Small intestine (tissue), 7 donors: Measurements from ENCODE around the gene CPT1A. TPM values are rescaled to one million over a fixed set of nuclear protein-coding genes. Genes with fewer than 3 reads are reported as not detected.

ENCODE experiments used
- DNase-seq, 2 donors: peaks; one replicate each; pipeline versions ENCODE4 v3.0.0 to v3.0.0-alpha.2; 2013
- FAIRE-seq: peaks from 2 replicates; lab custom pipeline; 2012; peaks lifted over from hg19 to GRCh38; lab: Jason Lieb, UNC
- H3K27ac ChIP-seq, 3 donors: one replicate each; pipeline ENCODE4 v1.5.1; 2013; ENCODE audit warnings: low read length in 2 of 3, mild to moderate bottlenecking in 2 of 3, control low read depth in 1 of 3, inconsistent platforms in 1 of 3, low read depth in 1 of 3, moderate library complexity in 1 of 3
- H3K27me3 ChIP-seq, 3 donors: one replicate each; pipeline ENCODE4 v1.6.1; 2013; ENCODE audit warnings: low read length in 3 of 3, inconsistent platforms in 1 of 3; ENCODE audit not compliant: control insufficient read depth in 3 of 3, insufficient read depth in 3 of 3
- H3K36me3 ChIP-seq, 3 donors: one replicate each; pipeline ENCODE4 v1.6.1; 2013; ENCODE audit warnings: low read length in 3 of 3, inconsistent platforms in 1 of 3, low read depth in 1 of 3, mild to moderate bottlenecking in 1 of 3, moderate library complexity in 1 of 3; ENCODE audit not compliant: control insufficient read depth in 3 of 3, insufficient read depth in 2 of 3
- H3K4me1 ChIP-seq, 3 donors: one replicate each; pipeline ENCODE4 v1.6.1; 2013; ENCODE audit warnings: low read length in 2 of 3, inconsistent platforms in 1 of 3, low read depth in 1 of 3, mild to moderate bottlenecking in 1 of 3, moderate library complexity in 1 of 3; ENCODE audit not compliant: control insufficient read depth in 3 of 3, insufficient read depth in 2 of 3
- H3K4me3 ChIP-seq, 3 donors: one replicate each; pipeline ENCODE4 v1.5.1; 2013; ENCODE audit warnings: low read length in 3 of 3, control low read depth in 1 of 3, inconsistent platforms in 1 of 3, low read depth in 1 of 3, mild to moderate bottlenecking in 1 of 3, moderate library complexity in 1 of 3
- H3K9me3 ChIP-seq, 2 donors: one replicate each; pipeline ENCODE4 v1.6.1; 2013; ENCODE audit warnings: low read depth in 1 of 2, low read length in 1 of 2; ENCODE audit not compliant: control insufficient read depth in 2 of 2, insufficient read depth in 1 of 2
- WGBS, 3 donors: extraction: QIAGEN DNeasy Blood & Tissue Kit; methylation state at CpG; one replicate each; pipeline ENCODE4 v1.1.7; 2013; 5-methylcytosine and 5-hydroxymethylcytosine counted together
- polyA plus RNA-seq, 4 donors: library from polyadenylated mRNA; stranded (reverse) in 3 of 4; unstranded in 1 of 4; fragments of 200-250 nt in 3 of 4; fragments of 120-200 nt in 1 of 4; gene quantifications; one replicate each; pipeline versions ENCODE4 v1.2.1 to v1.2.3, GENCODE V29; 2013
- donor health status: healthy with polysubstance abuse.
- donor health status: control.
- donor health status: control.
- donor health status: Bipolar disorder and iron deficiency.
- donor health status: healthy.

Gene CPT1A
- polyA plus RNA-seq, 4 donors, result 29.5 to 34.9 (median 31.5) TPM

DNA sequence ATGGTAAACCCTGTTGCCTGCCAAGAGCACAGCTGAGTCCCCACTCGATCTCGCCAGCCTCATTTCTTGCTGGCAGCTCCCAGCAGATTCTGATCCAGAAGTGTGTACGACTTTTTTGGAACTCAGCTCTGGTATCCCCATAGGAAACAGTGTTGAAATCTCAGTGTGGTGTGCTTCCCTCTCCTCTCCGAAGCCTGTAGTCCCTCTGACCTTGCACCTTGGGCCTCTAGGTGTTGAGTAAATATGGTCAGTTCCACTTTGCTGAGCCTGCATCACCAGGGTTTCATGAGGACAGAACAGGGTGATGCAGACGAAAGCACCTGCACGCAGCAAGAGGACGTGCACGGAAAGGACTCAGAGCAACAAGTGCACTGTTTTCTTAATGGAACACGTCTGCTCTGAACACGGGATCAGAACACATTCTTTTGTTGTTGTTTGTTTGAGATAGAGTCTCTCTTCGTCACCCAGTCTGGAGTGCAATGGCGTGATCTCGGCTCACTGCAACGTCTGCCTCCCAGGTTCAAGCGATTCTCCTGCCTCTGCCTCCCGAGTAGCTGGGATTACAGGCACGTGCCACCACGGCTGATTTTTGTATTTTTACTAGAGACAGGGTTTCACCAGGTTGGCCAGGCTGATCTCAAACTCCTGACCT, 3.8 kb upstream of the CPT1A start:
- Histone ChIP-seq H3K27ac (no peak overlapping the region), H3K4me1 (peaks cover 2 to 25% (median 3%) of the 10 kb centered on the region in 3 donors), H3K9me3 (no peaks in the 10 kb centered on the region), H3K27me3 (peaks cover 0 to 8% (median 0%) of the 10 kb centered on the region in 3 donors), H3K36me3 (no peaks in the 10 kb centered on the region), H3K4me3 (no peak overlapping the region)
- DNase-seq, result no peak
- FAIRE-seq, result no peak
- WGBS, 3 donors, result 75 to 84% (median 83%) methylated on average over 18 of the region's 18 CpGs

DNA sequence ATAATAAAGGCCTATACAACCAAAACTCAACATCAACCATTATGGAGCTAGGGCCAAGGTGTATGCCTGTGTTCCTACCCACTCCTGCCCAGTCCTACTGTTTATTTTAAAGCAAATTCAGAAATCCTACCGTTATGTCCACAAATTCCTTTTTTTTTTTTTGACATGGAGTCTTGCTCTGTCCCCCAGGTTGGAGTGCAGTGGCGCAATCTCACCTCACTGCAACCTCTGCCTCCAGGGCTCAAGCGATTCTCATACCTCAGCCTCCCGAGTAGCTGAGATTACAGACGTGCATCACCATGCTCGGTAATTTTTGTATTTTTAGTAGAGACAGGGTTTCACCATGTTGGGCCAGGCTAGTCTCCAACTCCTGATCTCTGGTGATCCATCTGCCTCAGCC, 3.1 kb upstream of the CPT1A start:
- DNase-seq (no peak), FAIRE-seq (no peak)
- Histone ChIP-seq H3K27me3 (peaks cover 0 to 8% (median 0%) of the 10 kb centered on the region in 3 donors), H3K4me1 (peaks cover 2 to 32% (median 3%) of the 10 kb centered on the region in 3 donors), H3K4me3 (no peak overlapping the region), H3K27ac (no peak overlapping the region), H3K9me3 (no peaks in the 10 kb centered on the region), H3K36me3 (no peaks in the 10 kb centered on the region)
- 87 to 92% (median 91%) methylated on average over 6 of the region's 6 CpGs for WGBS, 3 donors

DNA sequence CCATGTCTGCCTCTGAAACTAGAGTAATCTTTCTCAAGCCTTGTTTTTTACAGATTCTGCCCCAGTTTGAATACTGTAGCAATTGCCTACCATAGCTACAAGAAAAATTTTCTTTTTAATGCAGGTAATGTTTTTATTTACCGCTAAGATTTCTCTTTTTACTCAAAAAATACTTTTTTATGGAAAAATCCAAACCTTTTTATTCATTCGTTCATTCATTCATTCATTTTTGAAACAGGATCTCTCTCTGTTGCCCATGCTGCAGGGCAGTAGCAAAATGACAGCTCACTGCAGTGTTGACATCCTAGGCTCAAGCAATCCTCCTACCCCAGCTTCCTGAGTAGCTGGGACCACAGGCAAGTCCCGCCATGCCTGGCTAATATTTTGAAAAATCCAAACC, 2.7 kb upstream of the CPT1A start:
- peaks cover 0 to 8% (median 0%) of the 10 kb centered on the region in 3 donors for H3K27me3 ChIP-seq
- H3K27ac ChIP-seq, result peak overlapping the region; percentile 62 to 87 (median 71)
- no peaks in the 10 kb centered on the region for H3K9me3 ChIP-seq
- H3K4me3 ChIP-seq, result peak overlapping the region in 1 of 3 donors; percentile 41
- FAIRE-seq, result no peak
- 78 to 85% (median 83%) methylated on average over 3 of the region's 3 CpGs for WGBS, 3 donors
- H3K4me1 ChIP-seq, result peaks cover 2 to 36% (median 3%) of the 10 kb centered on the region in 3 donors
- H3K36me3 ChIP-seq, result no peaks in the 10 kb centered on the region
- no peak for DNase-seq

DNA sequence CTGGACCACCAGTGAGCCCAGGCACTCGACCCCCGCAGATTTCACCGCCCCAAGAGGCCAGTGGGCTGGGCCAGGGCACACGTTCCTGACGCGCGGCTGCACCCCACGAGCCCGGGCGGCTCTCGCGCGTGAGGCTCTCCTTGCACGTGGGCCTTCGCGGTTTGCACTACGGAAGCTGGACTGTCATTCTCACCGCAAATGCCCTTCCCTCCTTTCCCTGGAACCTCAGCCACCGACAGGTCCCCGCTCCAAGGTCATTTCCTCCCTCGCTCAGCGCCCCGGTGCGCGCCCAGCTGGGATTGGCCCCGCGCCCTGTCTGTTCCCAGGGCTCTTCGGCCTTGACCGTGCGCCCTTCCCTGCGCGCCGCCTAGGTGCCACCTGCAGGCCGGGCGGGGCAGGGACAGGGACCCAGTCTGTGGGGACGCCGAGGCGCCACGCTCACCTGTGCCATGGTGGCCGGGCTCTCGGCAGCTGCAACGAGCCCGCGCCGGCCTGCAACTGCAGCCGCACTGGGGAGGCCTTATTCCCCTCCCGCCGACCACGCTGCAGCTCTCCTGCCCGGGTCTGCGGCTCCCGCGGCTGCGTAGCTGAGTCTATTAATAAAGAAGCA, 2.1 kb upstream of the CPT1A start:
- DNase-seq, result peak; percentile 90 to 96
- Histone ChIP-seq H3K27ac (peak overlapping the region; percentile 62 to 87 (median 71)), H3K4me1 (peaks cover 2 to 38% (median 3%) of the 10 kb centered on the region in 3 donors), H3K36me3 (no peaks in the 10 kb centered on the region), H3K27me3 (peaks cover 0 to 8% (median 0%) of the 10 kb centered on the region in 3 donors), H3K9me3 (no peaks in the 10 kb centered on the region), H3K4me3 (peak overlapping the region in 2 of 3 donors; percentile 41 to 96)
- FAIRE-seq, result no peak
- 1 to 6% (median 2%) methylated on average over 52 to 54 of the region's 54 CpGs for WGBS, 3 donors

DNA sequence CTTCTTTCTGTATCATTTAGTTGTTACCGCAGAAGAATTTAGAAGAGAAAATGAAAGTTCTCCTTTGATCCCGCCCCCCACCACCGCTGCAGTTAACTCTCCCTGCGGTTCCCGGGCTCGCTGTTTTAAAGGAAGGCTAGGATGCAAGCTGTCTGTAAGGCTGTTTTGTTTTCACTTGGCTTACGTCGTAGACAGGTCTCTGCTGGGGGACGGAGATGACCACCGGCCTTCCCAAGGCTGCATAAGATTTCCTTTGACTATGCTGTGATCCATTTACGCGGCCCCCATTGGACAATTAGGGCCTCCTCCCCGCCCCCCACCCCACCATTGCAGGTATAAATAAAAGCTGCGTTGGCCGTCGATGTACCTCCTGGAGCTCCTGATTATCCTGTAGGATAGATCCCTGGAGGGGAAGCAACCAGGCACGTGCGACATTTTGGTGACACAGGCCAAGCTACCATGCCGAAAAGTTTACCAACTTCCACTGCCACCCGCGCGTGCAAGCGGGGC, 1.4 kb upstream of the CPT1A start:
- Histone ChIP-seq H3K27me3 (peaks cover 0 to 8% (median 0%) of the 10 kb centered on the region in 3 donors), H3K4me1 (peaks cover 2 to 45% (median 9%) of the 10 kb centered on the region in 3 donors), H3K27ac (peak overlapping the region; percentile 62 to 87 (median 71)), H3K9me3 (no peaks in the 10 kb centered on the region), H3K4me3 (peak overlapping the region; percentile 22 to 96 (median 41)), H3K36me3 (peaks cover 0 to under 1% (median 0%) of the 10 kb centered on the region in 3 donors)
- DNase-seq (peak; percentile 59 to 62), FAIRE-seq (no peak)
- WGBS, 3 donors, result 5 to 8% (median 6%) methylated on average over 23 of the region's 23 CpGs

DNA sequence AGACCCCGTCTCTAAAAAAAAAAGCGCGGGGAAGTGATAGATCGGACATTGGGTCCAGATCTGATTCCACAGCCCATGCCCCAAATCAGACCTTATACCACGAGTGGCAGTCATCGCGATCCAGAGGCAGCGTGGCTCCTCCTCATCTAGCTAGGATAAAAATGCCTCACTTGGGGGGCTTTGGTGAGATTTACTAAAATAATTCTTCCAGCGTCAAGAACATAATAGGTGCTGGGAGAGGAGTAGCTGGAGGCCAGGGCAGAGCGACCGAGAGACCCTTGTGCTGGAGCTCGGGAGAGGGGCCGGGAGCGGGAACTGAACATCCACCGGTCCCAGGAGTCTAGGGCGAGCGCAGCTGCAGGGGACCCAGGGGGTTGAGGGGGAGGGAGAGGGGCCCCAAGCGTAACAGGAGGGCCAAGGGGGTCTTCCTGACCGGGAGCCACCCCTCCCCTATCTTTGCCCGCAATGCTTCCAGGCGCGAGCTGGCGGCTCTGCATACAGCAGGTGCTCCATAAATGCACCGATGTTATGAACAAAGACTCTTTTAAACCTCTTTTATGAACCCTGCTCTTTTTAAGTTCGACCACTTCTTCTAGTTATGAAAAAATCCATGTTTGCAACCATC, 823 bp upstream of the CPT1A start:
- Histone ChIP-seq H3K27me3 (peaks cover 0 to 8% (median 0%) of the 10 kb centered on the region in 3 donors), H3K36me3 (peaks cover 0 to 6% (median 0%) of the 10 kb centered on the region in 3 donors), H3K4me3 (peak overlapping the region; percentile 22 to 96 (median 49)), H3K9me3 (no peaks in the 10 kb centered on the region), H3K4me1 (peaks cover 8 to 51% (median 14%) of the 10 kb centered on the region in 3 donors), H3K27ac (peak overlapping the region; percentile 62 to 97 (median 71))
- DNase-seq (no peak), FAIRE-seq (no peak)
- 29 to 36% (median 32%) methylated on average over 24 to 25 of the region's 25 CpGs for WGBS, 3 donors

DNA sequence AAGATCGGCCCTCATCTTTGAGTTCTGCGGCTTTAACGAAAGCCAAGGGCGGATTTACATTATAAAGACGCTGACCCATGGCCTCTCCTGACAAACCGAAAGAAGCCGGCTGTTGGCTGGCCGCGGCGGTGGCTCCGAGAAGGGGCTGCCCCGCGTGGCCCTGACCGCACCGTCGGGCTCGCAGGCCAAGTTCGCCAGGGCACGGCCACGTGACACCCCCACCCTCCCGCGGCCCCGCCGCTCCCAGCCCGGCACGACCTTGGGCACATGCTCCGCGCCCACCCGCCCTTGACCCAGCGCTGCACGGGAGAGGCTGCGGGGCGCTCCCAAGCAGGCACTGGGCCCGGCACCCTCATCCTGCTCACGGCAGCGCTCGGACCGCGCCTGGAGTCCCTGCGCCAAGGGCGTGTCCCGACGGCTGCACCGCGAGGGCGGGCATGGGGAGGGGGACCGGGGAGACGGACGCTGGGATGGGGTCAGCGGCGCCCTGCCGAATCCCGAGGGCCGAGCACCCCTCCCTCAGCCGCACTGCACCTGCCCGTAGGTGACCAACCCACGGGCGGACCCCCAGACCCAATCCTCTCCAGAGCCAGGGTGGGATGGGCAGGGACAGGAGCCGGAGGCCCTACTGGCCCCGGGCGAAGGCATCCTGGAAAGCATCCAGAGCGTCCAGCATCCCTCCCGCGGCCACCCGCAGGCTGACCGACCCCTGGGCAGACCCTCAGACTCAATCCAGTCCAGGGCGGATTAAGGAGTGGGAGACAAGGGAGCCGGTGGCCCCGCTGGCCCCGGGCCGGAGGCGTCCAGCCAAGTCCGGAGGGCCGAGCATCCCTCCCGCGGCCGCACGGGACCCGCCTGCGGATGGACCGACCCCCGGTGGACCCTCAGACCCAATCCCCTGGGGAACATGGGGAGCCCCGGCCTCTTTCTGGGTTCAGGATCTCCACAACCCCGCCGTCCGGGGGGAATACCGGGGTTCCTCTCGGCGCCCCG, 759 bp downstream of the CPT1A start:
- FAIRE-seq (no peak), DNase-seq (peak; percentile 79 to 85)
- WGBS, 3 donors, result 0 to 1% (median 1%) methylated on average over 50 to 90 of the region's 90 CpGs
- H3K27ac ChIP-seq, result peak overlapping the region; percentile 86 to 99 (median 97)
- H3K9me3 ChIP-seq, result no peaks in the 10 kb centered on the region
- peaks cover 0 to 8% (median 0%) of the 10 kb centered on the region in 3 donors for H3K27me3 ChIP-seq
- H3K36me3 ChIP-seq, result peaks cover 0 to 14% (median 0%) of the 10 kb centered on the region in 3 donors
- peaks cover 13 to 55% (median 24%) of the 10 kb centered on the region in 3 donors for H3K4me1 ChIP-seq
- peak overlapping the region; percentile 73 to 96 (median 91) for H3K4me3 ChIP-seq
